ENCODE results near the gene TMC6.

Gene TMC6

GRCh38 chr17:78126895-78127238, 1.7 kb downstream of the TMC6 start:
- DNase-seq (ENCODE audit: low read depth, low spot score), result no peak
- H3K27me3 ChIP-seq (ENCODE audit: control insufficient read depth, insufficient read depth, low read length), result no peaks in the 10 kb centered on the region
- H3K27ac ChIP-seq (ENCODE audit: low read length), result no peak overlapping the region
- H3K9me3 ChIP-seq (ENCODE audit: control insufficient read depth, insufficient read depth, low read length), result no peaks in the 10 kb centered on the region
- H3K4me1 ChIP-seq (ENCODE audit: control insufficient read depth, insufficient read depth, low read length), result peaks cover 11% of the 10 kb centered on the region
- H3K4me3 ChIP-seq (ENCODE audit: low read length), result no peak overlapping the region
- no CpG with 5 or more reads among the region's 6 CpGs for WGBS (ENCODE audit: insufficient coverage, insufficient read length)
- H3K36me3 ChIP-seq (ENCODE audit: control insufficient read depth, insufficient read depth, low read length), result peaks cover 35% of the 10 kb centered on the region

GRCh38 chr17:78125976-78126894, 2.3 kb downstream of the TMC6 start:
- WGBS (ENCODE audit: insufficient coverage, insufficient read length), result no CpG with 5 or more reads among the region's 25 CpGs
- Histone ChIP-seq H3K27ac (ENCODE audit: low read length) (no peak overlapping the region), H3K4me3 (ENCODE audit: low read length) (no peak overlapping the region), H3K9me3 (ENCODE audit: control insufficient read depth, insufficient read depth, low read length) (no peaks in the 10 kb centered on the region), H3K27me3 (ENCODE audit: control insufficient read depth, insufficient read depth, low read length) (no peaks in the 10 kb centered on the region), H3K36me3 (ENCODE audit: control insufficient read depth, insufficient read depth, low read length) (peaks cover 41% of the 10 kb centered on the region), H3K4me1 (ENCODE audit: control insufficient read depth, insufficient read depth, low read length) (peaks cover 11% of the 10 kb centered on the region)
- DNase-seq (ENCODE audit: low read depth, low spot score), result no peak

GRCh38 chr17:78125138-78125913, 3.2 kb downstream of the TMC6 start:
- DNase-seq (ENCODE audit: low read depth, low spot score), result no peak
- no CpG with 5 or more reads among the region's 39 CpGs for WGBS (ENCODE audit: insufficient coverage, insufficient read length)
- H3K36me3 ChIP-seq (ENCODE audit: control insufficient read depth, insufficient read depth, low read length), result peaks cover 47% of the 10 kb centered on the region
- peaks cover 9% of the 10 kb centered on the region for H3K4me1 ChIP-seq (ENCODE audit: control insufficient read depth, insufficient read depth, low read length)
- no peak overlapping the region for H3K27ac ChIP-seq (ENCODE audit: low read length)
- H3K9me3 ChIP-seq (ENCODE audit: control insufficient read depth, insufficient read depth, low read length), result no peaks in the 10 kb centered on the region
- H3K27me3 ChIP-seq (ENCODE audit: control insufficient read depth, insufficient read depth, low read length), result no peaks in the 10 kb centered on the region
- H3K4me3 ChIP-seq (ENCODE audit: low read length), result no peak overlapping the region

GRCh38 chr17:78124836-78125137, 3.8 kb downstream of the TMC6 start:
- H3K9me3 ChIP-seq (ENCODE audit: control insufficient read depth, insufficient read depth, low read length), result no peaks in the 10 kb centered on the region
- H3K36me3 ChIP-seq (ENCODE audit: control insufficient read depth, insufficient read depth, low read length), result peaks cover 45% of the 10 kb centered on the region
- no peak overlapping the region for H3K27ac ChIP-seq (ENCODE audit: low read length)
- WGBS (ENCODE audit: insufficient coverage, insufficient read length), result no CpG with 5 or more reads among the region's 12 CpGs
- no peak for DNase-seq (ENCODE audit: low read depth, low spot score)
- no peaks in the 10 kb centered on the region for H3K27me3 ChIP-seq (ENCODE audit: control insufficient read depth, insufficient read depth, low read length)
- peaks cover 7% of the 10 kb centered on the region for H3K4me1 ChIP-seq (ENCODE audit: control insufficient read depth, insufficient read depth, low read length)
- H3K4me3 ChIP-seq (ENCODE audit: low read length), result no peak overlapping the region

- Histone ChIP-seq H3K27ac (ENCODE audit: low read length) (no peak overlapping the region), H3K36me3 (ENCODE audit: control insufficient read depth, insufficient read depth, low read length) (peaks cover 45% of the 10 kb centered on the region), H3K4me1 (ENCODE audit: control insufficient read depth, insufficient read depth, low read length) (peaks cover 6% of the 10 kb centered on the region; the same call in 1 of the 2 replicates), H3K27me3 (ENCODE audit: control insufficient read depth, insufficient read depth, low read length) (no peaks in the 10 kb centered on the region), H3K4me3 (ENCODE audit: low read length) (no peak overlapping the region), H3K9me3 (ENCODE audit: control insufficient read depth, insufficient read depth, low read length) (no peaks in the 10 kb centered on the region)
- no CpG with 5 or more reads among the region's 30 CpGs for whole genome bisulfite sequencing (ENCODE audit: insufficient coverage, insufficient read length)
- no peak for DNase-seq (ENCODE audit: low read depth, low spot score)
Measured at GRCh38 chr17:78124081-78124835, 4.3 kb downstream of the TMC6 start.

GRCh38 chr17:78123258-78123929, 5.2 kb downstream of the TMC6 start:
- Histone ChIP-seq H3K27me3 (ENCODE audit: control insufficient read depth, insufficient read depth, low read length) (no peaks in the 10 kb centered on the region), H3K4me1 (ENCODE audit: control insufficient read depth, insufficient read depth, low read length) (peaks cover 6% of the 10 kb centered on the region; the same call in 1 of the 2 replicates), H3K27ac (ENCODE audit: low read length) (no peak overlapping the region), H3K4me3 (ENCODE audit: low read length) (no peak overlapping the region), H3K36me3 (ENCODE audit: control insufficient read depth, insufficient read depth, low read length) (peaks cover 48% of the 10 kb centered on the region), H3K9me3 (ENCODE audit: control insufficient read depth, insufficient read depth, low read length) (no peaks in the 10 kb centered on the region)
- no peak for DNase-seq (ENCODE audit: low read depth, low spot score)
- 100% methylated on average over 4 of the region's 5 CpGs for WGBS (ENCODE audit: insufficient coverage, insufficient read length)

GRCh38 chr17:78122931-78123249, 5.7 kb downstream of the TMC6 start:
- WGBS (ENCODE audit: insufficient coverage, insufficient read length), result no CpG with 5 or more reads among the region's 4 CpGs

GRCh38 chr17:78122216-78122930, 6.2 kb downstream of the TMC6 start:
- H3K4me3 ChIP-seq (ENCODE audit: low read length), result no peak overlapping the region
- H3K27ac ChIP-seq (ENCODE audit: low read length), result no peak overlapping the region
- no CpG with 5 or more reads among the region's 23 CpGs for WGBS (ENCODE audit: insufficient coverage, insufficient read length)
- H3K36me3 ChIP-seq (ENCODE audit: control insufficient read depth, insufficient read depth, low read length), result peaks cover 48% of the 10 kb centered on the region
- H3K4me1 ChIP-seq (ENCODE audit: control insufficient read depth, insufficient read depth, low read length), result peaks cover 6% of the 10 kb centered on the region; the same call in 1 of the 2 replicates
- no peaks in the 10 kb centered on the region for H3K27me3 ChIP-seq (ENCODE audit: control insufficient read depth, insufficient read depth, low read length)
- H3K9me3 ChIP-seq (ENCODE audit: control insufficient read depth, insufficient read depth, low read length), result no peaks in the 10 kb centered on the region
- no peak for DNase-seq (ENCODE audit: low read depth, low spot score)

More at GRCh38 chr17:78122931-78123249, 5.7 kb downstream of the TMC6 start:
- no peak for DNase-seq (ENCODE audit: low read depth, low spot score)
- H3K27me3 ChIP-seq (ENCODE audit: control insufficient read depth, insufficient read depth, low read length), result no peaks in the 10 kb centered on the region
- H3K36me3 ChIP-seq (ENCODE audit: control insufficient read depth, insufficient read depth, low read length), result peaks cover 48% of the 10 kb centered on the region
- H3K9me3 ChIP-seq (ENCODE audit: control insufficient read depth, insufficient read depth, low read length), result no peaks in the 10 kb centered on the region
- H3K4me1 ChIP-seq (ENCODE audit: control insufficient read depth, insufficient read depth, low read length), result peaks cover 6% of the 10 kb centered on the region; the same call in 1 of the 2 replicates
- no peak overlapping the region for H3K4me3 ChIP-seq (ENCODE audit: low read length)
- no peak overlapping the region for H3K27ac ChIP-seq (ENCODE audit: low read length)

GRCh38 chr17:78121801-78122215, 6.7 kb downstream of the TMC6 start:
- no peak overlapping the region for H3K4me3 ChIP-seq (ENCODE audit: low read length)
- peaks cover 48% of the 10 kb centered on the region for H3K36me3 ChIP-seq (ENCODE audit: control insufficient read depth, insufficient read depth, low read length)
- no peaks in the 10 kb centered on the region for H3K27me3 ChIP-seq (ENCODE audit: control insufficient read depth, insufficient read depth, low read length)
- no CpG with 5 or more reads among the region's 11 CpGs for WGBS (ENCODE audit: insufficient coverage, insufficient read length)
- DNase-seq (ENCODE audit: low read depth, low spot score), result no peak
- H3K4me1 ChIP-seq (ENCODE audit: control insufficient read depth, insufficient read depth, low read length), result peaks cover 6% of the 10 kb centered on the region; the same call in 1 of the 2 replicates
- H3K9me3 ChIP-seq (ENCODE audit: control insufficient read depth, insufficient read depth, low read length), result no peaks in the 10 kb centered on the region
- H3K27ac ChIP-seq (ENCODE audit: low read length), result no peak overlapping the region
